ENCODE data around the gene DENND1A. TPM values are rescaled to one million over a fixed set of nuclear protein-coding genes. Genes with fewer than 3 reads are reported as not detected.
"Not testable (repeated sequence)": the region's sequence is repeated elsewhere in the genome, so short reads cannot be mapped to it uniquely, and the experiment has no call there.

The DENND1A gene
- total RNA-seq, 4 donors from 2014 or later, result 19.2 to 26.9 (median 24.0) TPM

DNA sequence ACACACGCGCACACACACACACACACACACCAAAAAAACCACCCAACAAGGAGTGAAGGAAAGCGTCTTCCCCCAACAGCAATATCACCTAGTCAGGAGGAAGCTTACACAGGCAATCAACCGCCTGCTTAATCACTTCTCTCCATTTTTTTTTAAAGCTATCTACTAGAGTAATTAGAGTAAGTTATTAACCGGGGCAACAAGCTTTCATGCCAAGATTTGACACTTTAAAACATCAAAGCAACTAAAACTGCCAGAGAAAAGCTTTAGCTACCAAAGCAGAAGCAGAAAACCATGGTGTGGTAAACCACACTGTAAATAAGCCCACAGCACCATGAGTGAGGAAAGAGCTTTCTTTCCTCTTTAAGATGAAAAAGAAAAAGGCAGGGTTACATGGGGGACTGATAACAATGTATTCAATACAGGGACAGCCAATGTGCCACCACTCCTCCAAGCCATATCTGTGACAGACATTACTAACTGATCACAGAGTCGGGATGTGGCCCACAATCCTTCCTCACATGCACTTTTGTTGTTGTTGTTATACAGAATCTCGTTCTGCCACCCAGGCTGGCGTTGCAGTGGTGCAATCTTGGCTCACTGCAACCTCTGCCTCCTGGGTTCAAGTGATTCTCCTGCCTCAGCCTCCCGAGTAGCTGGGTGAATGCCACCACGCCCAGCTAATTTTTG lies 291.8 kb downstream of the DENND1A start:
- no peaks in the 10 kb centered on the region for H3K9me3 ChIP-seq
- WGBS, result 64% methylated on average over 9 of the region's 10 CpGs
- H3K4me3 ChIP-seq, result peak overlapping the region in 3 of 4 donors; percentile 22 to 44 (median 24)
- H3K4me1 ChIP-seq, result peaks cover 20 to 72% (median 52%) of the 10 kb centered on the region in 4 donors
- H3K27me3 ChIP-seq, result no peaks in the 10 kb centered on the region
- TF ChIP-seq EP300 (IDR thresholded peaks at IDR 0.05), result no peak
- peak overlapping the region in 3 of 4 donors; percentile 45 to 48 (median 48) for H3K27ac ChIP-seq (replicated peaks in 1 of 4)
- intact Hi-C loops (cut with DNase I), result no loop called here
- DNase-seq (ENCODE audit: extremely low spot score), result no peak
- no peaks in the 10 kb centered on the region for H3K36me3 ChIP-seq

DNA sequence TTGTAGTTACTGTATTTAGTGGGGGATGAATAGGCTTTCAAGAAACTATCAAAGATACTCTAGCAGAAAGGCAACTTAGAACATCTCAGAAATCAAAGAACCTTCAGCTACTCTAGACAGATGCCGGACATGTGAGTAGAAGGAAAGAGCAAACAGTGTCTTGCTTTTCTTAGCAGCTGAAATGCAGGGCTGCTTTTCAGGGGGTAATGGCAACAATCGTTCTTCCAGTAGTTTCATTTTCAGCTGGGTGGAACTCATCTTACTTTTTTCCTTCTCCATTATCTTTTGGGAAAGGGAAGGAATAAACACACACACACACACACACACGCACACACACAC lies 292.4 kb downstream of the DENND1A start:
- WGBS, result 31% methylated on average over 3 of the region's 3 CpGs
- H3K4me1 ChIP-seq, result peaks cover 15 to 67% (median 47%) of the 10 kb centered on the region in 4 donors
- intact Hi-C loops (cut with DNase I), result no loop called here
- H3K9me3 ChIP-seq, result no peaks in the 10 kb centered on the region
- no peak for DNase-seq (ENCODE audit: extremely low spot score)
- no peaks in the 10 kb centered on the region for H3K36me3 ChIP-seq
- no peaks in the 10 kb centered on the region for H3K27me3 ChIP-seq
- peak overlapping the region; percentile 35 to 48 (median 46) for H3K27ac ChIP-seq (replicated peaks in 1 of 4)
- TF ChIP-seq, protein P1, sequence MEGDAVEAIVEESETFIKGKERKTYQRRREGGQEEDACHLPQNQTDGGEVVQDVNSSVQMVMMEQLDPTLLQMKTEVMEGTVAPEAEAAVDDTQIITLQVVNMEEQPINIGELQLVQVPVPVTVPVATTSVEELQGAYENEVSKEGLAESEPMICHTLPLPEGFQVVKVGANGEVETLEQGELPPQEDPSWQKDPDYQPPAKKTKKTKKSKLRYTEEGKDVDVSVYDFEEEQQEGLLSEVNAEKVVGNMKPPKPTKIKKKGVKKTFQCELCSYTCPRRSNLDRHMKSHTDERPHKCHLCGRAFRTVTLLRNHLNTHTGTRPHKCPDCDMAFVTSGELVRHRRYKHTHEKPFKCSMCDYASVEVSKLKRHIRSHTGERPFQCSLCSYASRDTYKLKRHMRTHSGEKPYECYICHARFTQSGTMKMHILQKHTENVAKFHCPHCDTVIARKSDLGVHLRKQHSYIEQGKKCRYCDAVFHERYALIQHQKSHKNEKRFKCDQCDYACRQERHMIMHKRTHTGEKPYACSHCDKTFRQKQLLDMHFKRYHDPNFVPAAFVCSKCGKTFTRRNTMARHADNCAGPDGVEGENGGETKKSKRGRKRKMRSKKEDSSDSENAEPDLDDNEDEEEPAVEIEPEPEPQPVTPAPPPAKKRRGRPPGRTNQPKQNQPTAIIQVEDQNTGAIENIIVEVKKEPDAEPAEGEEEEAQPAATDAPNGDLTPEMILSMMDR (IDR thresholded peaks at IDR 0.05), result no peak
- TF ChIP-seq EP300 (IDR thresholded peaks at IDR 0.05), result no peak
- TF ChIP-seq POLR2AphosphoS5 (IDR thresholded peaks at IDR 0.05), result no peak
- TF ChIP-seq POLR2A (IDR thresholded peaks at IDR 0.05; ENCODE audit: low read depth), result no peak
- H3K4me3 ChIP-seq, result peak overlapping the region in 3 of 4 donors; percentile 22 to 44 (median 24)

DNA sequence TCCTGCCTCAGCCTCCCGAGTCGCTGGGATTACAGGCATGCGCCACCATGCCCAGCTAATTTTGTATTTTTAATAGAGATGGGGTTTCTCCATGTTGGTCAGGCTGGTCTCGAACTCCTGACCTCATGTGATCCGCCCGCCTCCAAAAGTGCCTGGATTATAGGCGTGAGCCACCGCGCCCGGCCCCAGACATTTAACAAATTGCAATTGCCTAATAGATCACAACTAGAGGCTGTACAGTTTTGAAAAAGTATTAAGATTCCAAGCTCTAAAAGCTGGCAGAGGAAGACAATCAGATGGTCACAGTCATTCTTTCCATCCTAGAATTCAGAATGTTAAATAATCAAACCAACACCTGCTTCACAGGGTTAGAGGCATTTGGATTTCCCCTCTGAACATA lies 293.1 kb downstream of the DENND1A start:
- 71% methylated on average over 10 of the region's 10 CpGs for WGBS
- peak overlapping the region in 2 of 4 donors; percentile 24 to 44 for H3K4me3 ChIP-seq
- H3K27ac ChIP-seq (replicated peaks in 1 of 4), result peak overlapping the region; percentile 34 to 48 (median 42)
- H3K27me3 ChIP-seq; H3K36me3 ChIP-seq; intact Hi-C loops (cut with DNase I); H3K9me3 ChIP-seq; DNase-seq (ENCODE audit: extremely low spot score): not testable (repeated sequence)
- H3K4me1 ChIP-seq, result peaks cover 8 to 59% (median 40%) of the 10 kb centered on the region in 4 donors

DNA sequence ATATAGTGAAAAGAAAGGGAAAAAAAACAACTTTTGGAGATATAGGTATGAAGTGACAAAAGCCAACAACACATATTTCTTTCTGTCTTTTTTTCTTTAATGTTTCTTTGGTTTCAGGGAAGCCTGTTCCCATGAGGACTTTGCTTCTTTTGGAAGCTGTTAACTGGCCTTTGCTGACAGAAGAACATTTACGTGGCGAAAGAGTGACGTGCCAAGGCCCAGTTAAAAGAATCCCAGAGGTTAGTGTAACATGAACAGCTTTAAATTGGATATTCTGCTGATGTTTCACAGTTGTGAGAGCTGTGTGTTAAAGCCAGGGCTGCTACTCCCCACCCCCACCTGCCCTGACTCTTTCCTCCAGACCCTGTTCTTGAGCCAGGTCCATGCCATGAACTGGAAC lies 298.1 kb downstream of the DENND1A start:
- Histone ChIP-seq H3K27me3 (no peaks in the 10 kb centered on the region), H3K9me3 (no peaks in the 10 kb centered on the region), H3K36me3 (peaks cover 0 to 26% (median 13%) of the 10 kb centered on the region in 4 donors), H3K4me3 (no peak overlapping the region), H3K27ac (replicated peaks in 1 of 4) (no peak overlapping the region), H3K4me1 (peaks cover 3 to 29% (median 26%) of the 10 kb centered on the region in 4 donors)
- TF ChIP-seq, protein P1 (IDR thresholded peaks at IDR 0.05), result no peak
- TF ChIP-seq POLR2AphosphoS5 (IDR thresholded peaks at IDR 0.05) (no peak), POLR2A (IDR thresholded peaks at IDR 0.05; ENCODE audit: low read depth) (no peak), EP300 (IDR thresholded peaks at IDR 0.05) (no peak)
- DNase-seq (ENCODE audit: extremely low spot score), result no peak
- 76% methylated on average over 3 of the region's 3 CpGs for WGBS
- intact Hi-C loops (cut with DNase I), result no loop called here

DNA sequence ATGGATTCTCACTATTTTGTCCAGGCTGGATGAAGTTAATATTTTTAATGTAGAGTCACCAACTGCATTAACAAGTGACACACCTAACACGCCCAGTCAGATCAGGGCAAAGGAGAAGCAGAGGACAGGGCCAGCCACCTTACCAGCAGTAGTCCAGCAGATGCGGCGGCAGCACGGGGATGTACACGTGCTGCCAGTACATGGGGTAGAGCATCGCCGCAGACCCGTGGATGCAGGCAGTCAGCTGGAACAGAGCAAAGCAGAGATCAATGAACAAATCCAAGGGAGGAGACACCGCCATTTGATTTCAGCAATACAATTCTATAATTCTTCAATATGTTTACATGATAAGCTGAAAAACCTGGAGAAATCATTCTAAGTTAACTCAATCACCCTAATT lies 299.7 kb downstream of the DENND1A start:
- H3K4me1 ChIP-seq, result peaks cover 0 to 13% (median 11%) of the 10 kb centered on the region in 4 donors
- H3K36me3 ChIP-seq, result peaks cover 0 to 35% (median 13%) of the 10 kb centered on the region in 4 donors
- WGBS, result 96% methylated on average over 9 of the region's 9 CpGs
- H3K27me3 ChIP-seq, result no peaks in the 10 kb centered on the region
- TF ChIP-seq, protein P1 (IDR thresholded peaks at IDR 0.05), result no peak
- TF ChIP-seq POLR2A (IDR thresholded peaks at IDR 0.05; ENCODE audit: low read depth) (no peak), EP300 (IDR thresholded peaks at IDR 0.05) (no peak), POLR2AphosphoS5 (IDR thresholded peaks at IDR 0.05) (no peak)
- H3K27ac ChIP-seq (replicated peaks in 1 of 4), result no peak overlapping the region
- intact Hi-C loops (cut with DNase I), result no loop called here
- no peak overlapping the region for H3K4me3 ChIP-seq
- no peak for DNase-seq (ENCODE audit: extremely low spot score)
- H3K9me3 ChIP-seq, result no peaks in the 10 kb centered on the region
